ENCODE data around the gene ATXN1.

Gene ATXN1

DNA sequence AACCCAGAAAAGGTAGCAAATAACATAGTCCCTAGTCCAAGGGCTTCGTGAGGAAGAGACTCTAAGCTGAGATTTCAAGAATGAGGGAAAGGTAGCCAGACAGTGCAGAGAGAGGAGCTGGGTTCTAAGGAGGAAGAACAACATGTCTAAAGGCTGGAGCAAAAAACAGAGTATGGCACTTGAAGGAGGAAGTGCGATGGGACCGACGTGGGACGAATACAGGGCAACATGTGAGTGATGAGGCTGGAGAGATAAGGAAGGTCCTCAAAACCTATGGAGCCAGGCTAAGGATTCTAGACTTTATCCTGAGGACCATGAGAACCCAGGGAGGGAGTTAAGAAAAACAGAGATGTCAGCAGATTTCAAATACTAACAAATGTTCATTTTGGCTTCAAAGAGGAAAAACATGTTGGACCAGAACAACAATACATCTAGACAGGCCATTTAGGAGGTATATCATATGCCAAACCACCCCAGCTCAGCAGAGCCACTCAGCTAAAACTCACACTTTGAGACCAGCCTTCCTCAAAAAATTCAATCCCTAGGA lies 17.5 kb downstream of the ATXN1 start:
- DNase-seq (ENCODE audit: low read depth): no peak

DNA sequence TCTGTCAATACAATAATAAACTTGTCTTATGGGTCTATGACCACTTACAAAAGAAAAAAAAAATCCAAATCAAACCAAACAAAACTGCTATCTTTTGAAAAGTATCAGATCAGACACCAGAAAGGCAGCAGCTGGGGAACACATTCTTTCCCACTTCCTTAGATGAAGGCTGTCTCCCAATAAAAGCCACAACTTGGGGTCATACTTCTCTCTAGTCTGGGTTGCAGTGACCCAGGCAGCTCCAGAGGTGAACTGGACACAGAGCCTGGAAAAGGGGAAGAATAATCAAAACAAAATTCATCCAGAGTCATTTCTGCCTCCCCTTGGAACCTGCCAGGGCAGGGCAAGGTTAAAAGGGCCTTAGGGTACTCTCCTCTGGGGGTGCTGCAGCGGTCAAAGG lies 19.1 kb downstream of the ATXN1 start:
- no peak for DNase-seq (ENCODE audit: low read depth)

DNA sequence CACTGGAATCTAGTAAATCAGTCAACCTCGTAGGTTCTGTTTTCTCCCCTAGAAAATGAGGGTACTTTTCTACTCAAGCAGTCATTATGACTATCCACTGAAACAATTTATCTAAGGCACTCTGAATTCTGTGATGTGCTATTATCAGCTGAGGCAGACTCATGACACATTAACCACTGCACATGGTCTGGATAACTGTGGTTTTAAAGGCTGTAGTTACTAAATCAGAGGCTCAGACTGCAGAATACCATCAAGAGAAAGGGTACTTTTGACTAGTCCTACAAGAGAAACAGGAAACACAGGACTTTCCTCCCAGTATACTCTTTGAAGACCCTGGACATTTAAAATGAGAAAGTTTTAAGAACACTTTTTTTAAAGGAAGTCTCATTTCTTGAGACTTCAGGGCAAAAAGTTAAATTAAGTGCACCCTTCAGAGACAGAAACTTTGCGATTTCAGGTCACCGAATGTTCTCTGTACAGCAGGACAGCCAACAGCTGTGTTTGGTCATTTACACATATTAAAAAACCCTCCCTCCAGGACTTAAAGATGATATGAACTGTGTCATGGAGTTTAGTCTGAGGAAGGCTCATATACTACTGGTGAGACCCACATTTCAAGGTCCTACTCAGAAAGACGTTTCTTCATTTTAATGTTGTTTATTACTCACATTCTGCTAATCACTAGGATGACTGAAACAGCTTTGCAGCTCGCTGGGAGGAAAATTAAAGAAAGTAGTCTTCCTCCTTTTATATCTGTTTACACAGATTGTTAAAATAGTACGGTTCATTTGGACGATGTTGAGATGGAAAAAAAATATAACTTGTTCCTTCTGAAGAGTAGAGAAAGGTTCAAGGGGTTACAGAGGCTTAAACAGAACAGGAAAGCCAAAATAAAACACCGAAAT lies 19.9 kb downstream of the ATXN1 start:
- peak; percentile 99 for DNase-seq (ENCODE audit: low read depth)

DNA sequence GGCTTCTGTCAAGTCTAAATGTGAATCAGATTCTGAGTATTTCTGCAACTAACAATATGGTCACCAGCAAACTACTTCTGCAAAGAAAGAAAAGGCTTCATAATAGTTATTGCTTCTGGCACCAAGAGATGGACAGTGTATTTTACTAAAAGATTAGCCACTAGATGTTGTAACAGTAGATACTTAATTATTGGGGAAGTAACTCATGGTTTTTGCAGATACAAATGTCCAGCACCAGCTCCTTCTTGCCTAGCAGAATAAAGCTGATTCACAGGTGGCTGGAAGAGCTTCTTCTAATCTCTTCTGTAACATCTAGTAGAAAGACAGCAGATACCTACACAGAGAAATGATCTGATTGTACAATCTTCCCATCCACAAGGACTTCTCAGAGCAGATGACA lies 21.2 kb downstream of the ATXN1 start:
- DNase-seq (ENCODE audit: low read depth): no peak

DNA sequence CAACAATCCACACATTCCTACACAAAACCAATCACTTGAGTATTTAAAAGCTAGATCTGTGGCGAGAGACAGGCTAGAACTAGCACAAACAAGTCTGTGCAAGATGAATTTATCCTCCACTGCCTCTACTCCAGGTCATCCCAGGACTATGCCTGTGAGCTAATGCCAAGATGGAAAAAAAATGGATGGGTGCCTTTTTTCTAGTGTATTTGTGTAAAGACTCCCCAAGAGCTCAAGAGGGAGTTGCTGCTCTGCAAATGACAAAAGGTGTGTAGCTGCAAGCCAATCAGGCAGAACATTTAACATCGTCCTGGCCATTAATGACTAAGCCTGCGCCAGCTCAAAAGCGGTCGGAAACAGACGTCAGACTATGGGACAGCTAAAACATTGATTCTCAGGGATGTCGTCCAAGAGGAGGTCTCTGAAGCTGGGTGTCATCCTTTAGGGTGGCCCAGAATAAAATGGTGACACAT lies 21.9 kb downstream of the ATXN1 start:
- DNase-seq (ENCODE audit: low read depth): peak; percentile 56

DNA sequence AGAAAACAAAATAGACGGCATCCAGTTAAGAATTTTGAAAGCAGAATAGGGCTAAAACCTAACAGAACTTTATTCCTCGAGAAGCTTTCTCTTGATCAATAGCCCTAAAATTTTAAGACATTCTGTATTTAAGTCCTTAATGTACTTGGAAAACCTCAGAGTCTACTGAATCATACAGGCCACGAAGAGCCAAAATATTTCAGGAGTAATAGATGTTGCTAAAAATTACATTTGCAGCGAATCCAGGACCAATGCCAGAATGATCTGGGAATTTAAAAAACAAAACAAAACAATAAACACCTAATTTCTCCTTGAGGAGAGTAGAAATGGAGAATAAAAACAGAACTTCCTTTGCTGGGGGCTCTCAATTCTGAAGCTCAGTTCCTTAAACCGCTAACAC lies 23.3 kb downstream of the ATXN1 start:
- no peak for DNase-seq (ENCODE audit: low read depth)

DNA sequence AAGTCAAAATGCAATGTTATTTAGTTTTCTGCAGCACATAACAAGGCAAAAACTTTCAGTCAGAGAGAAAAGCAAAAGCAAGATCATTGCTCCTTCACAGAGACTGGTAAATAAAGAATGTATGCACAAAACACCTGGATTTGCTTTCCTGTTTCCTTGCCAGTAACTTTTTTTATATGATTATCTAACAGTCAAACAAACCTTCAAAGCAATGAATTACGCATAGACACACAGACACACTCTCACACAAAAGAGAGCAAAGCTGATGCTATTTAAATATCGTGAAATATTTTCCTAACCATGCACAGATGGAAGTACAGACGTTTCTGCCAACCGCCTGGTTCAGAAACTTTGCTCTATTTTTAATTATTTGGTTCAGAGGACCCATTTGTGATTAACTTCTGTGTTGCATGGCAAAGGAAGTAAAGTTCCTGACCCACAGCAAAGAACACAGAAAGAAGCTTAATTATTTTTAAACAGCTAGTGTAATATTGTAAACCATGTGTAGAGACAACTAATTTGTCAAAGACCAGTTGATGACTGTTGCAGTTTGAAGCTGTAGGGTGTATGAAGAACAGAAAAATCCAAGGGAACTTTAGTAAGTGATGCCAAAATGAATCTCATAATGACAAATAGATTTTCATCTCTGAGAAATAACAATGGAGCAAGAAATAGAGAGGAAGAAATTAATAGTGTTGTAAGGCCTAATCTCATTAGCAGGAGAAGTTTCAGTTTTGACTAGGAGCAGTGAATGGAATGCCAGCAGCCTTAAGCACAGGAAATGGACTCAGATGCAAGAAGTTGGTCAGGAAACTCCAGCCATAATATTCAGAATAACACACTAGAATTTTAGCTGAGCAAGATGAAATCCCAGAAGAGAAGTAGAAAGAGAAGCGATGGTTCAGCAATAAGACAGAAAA lies 24.1 kb downstream of the ATXN1 start:
- peak; percentile 79 for DNase-seq (ENCODE audit: low read depth)

DNA sequence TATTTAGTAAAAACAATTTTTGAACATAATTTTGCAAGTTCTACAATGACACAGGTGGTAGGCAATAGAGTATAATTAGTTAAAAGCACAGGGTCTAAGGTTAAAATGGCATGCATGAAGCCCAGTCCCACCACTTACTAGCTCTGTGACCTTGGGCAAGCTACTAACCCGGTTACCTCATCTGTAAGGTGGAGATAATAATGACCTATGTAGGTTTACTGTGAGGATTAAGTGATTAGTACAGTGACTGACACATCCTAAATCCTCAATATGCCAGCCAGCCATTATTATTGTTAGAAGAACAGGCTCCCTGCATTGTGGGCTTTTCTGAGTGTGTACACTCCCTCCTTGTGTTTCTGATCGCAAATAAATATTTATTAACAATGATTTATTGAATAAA lies 26.2 kb downstream of the ATXN1 start:
- DNase-seq (ENCODE audit: low read depth): no peak

DNA sequence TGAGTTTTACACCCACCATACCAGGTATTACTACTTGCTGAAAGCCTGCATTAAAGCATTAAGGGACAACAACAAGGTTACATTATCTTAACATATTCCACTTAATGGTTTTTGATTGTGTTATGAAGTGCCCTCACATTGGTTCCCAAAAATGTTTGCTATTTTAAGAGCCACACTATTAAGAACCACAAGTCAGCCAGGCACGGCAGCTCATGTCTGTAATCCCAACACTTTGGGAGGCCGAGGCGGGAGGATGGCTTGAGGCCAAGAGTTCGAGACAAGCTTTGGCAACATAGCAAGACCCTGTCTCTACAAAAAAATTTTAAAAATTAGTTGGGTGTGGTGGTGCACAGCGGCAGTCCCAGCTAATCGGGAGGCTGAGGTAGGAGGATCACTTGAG lies 28.2 kb downstream of the ATXN1 start:
- no peak for DNase-seq (ENCODE audit: low read depth)

DNA sequence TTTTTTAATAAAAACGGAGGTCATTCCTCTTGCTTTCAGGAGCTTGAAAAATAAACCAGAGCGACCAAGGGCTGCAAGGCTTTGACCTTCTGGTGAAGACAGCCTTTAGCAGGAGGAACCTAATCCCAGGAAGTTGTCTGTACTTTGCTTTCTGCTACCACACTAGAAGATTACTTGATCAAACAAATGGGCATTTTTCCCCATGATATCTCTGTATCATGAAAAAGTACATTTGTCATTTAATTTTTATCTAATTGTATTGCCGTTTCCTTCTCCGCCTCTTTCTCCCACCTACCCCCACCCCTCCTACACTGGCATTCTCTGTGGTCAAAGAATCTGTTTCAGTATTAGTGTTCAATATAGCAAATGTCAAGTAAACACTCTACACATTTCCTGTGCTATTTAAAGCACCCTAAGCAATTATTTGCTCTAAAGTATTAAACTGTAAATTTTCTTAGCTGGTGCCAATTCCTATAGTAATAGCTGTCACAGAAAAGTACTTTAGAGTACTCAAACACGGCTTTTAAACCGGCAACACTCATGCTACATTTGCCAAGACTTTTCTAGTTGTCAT lies 29.7 kb downstream of the ATXN1 start:
- DNase-seq (ENCODE audit: low read depth): no peak

DNA sequence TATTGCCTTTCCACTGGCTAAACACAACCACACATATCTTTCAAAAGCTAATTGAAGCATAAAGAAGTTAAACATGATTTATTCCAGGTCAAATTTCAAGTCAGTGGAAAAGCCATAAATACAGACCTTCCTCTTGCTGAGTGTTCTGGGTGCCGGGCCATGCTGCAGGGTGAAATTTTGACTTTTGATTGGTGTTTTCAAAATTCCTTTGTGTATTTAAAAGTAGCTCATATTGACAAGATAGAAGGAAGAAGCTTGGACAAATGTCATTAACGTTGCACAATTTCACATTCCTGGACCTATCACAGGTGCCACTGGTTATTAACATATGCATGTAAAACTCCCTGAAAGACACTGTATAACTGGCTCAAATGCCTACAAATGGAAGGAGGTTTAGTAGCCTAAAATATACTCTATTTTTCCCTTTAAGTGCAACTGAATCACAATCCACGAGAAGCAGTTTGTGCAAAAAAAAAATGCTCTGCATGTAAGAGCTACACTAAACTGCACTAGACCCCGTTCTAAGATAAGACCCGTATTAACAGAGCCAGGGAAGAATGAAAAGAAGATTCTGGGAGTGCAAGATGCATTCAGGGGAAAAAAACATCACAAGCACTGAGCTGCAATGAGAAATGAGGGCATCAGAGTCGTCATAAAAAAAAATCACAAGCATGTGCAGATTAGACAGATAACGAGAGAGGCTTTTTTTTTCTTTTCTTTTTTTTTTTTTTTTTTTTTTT lies 30.4 kb downstream of the ATXN1 start:
- no peak for DNase-seq (ENCODE audit: low read depth)

DNA sequence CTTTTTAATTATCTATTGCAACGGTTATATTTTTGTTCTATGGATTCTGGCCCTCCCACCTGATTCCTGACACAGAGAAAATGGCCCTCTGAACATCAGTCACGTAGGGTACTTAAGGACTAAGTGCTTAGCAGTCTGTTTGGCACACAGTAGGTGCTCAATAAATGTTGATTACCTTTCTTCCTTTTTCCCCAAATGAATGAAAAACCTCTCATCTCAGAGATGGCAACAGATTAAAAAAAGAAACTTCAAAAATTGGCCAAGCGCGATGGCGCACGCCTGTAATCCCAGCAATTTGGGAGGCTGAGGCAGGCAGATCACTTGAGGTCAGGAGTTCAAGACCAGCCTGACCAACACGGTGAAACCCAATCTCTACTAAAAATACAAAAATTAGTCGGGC lies 31.5 kb downstream of the ATXN1 start:
- DNase-seq (ENCODE audit: low read depth): no peak

DNA sequence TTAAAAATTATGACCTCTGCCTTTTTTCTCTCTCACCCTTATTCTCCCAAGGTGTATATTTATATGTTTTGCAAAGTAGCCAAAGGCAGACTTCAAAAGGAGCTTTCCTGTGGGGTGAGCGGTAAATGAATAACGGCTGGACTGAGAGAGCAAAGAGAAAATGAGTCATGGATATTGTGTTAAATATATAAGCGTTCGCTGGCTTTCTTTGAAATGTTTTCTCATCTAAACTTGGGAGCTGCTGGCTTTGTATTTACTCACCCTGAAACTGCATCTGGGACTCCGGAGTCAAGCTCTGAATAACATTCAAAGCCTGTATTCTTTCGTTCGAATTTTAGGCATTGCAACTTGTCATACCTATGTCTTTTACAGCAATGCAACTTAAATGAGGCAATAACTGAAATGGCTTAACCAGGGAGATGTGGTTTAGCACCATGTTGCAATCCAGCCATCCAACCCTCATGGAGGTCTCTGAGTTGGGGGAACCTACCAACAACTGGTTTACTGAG lies 32.0 kb downstream of the ATXN1 start:
- peak; percentile 82 for DNase-seq (ENCODE audit: low read depth)

DNA sequence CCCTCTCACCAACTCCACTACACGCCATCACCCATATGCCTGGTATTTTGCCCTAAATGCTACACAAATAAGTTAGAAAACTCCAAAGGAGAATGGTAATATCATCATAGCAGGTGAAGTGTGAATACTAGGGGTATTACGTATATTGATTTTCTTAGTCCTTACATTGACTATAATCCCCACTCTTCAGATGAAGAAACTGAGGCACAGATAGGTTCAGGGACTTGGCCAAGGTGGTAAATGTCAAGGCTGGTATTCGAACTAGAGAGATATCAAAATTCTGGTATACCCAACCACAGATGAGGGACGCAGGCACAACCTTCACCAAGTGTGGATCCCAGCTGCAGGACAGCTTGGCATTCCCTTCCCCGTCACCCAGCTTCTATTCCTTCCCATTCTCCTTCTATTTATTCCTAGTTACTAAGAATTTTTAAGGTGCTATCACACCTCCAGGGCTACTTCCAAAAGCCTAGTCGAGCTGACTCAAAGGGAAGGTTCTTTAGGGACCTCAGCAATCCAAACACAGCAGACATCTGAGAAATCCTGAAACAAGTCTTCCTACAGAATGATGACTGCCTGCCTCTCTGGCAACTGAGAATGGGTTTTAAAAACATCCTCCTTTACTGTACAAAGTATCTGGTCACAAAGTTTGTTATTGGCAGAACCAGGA lies 32.6 kb downstream of the ATXN1 start:
- DNase-seq (ENCODE audit: low read depth): no peak

DNA sequence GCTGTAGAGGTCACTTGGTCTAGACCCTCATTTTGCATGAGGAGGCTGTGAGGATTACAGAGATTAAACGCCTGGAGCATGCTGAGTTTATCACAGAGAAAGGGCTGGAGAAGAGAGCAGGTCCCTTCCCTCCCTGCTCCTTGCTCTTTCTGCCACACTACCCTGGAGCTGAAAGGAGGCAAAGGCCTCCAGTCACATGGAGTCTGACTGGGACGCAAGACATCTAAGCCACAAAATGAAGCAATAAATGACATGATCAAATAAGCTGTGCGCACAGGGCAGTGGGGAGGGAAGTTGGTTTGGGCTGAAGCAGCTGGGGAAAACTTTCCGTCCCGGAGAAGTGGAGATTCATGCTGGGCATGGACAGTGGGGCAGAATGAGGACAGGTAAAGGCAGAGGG lies 33.3 kb downstream of the ATXN1 start:
- DNase-seq (ENCODE audit: low read depth): no peak

DNA sequence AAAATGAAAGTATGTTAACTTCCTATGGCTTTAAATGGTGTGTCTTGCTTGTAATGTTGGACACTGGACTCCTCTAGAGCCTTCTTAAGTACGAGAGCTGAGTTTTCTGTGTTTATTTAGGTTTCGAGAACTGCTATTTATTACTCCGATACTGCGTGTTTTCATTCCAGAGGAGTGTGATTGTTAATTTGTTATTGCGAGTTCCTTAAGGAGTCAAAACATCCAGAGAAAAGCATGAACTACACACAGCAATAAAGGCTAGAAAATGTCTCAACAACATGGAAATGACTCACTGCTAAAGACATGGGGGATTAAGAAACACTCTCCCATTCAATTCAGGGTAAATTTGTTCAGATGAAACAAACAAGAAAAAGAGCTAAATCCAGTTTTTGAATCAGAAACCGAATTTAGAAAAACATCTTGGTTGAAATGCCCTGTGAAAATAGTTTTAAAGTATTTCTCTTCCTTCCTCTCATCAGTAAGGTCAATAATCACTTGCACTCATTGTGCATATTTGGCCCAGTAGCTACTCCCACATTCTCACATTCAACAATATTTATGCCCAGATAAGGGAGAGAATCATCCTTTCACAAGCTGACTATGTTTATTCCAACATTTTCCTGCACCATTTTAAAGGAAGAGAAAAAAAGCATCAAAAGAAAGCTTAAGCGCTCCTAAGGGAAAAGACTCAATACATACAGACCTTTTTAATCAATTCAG lies 36.0 kb downstream of the ATXN1 start:
- peak; percentile 92 for DNase-seq (ENCODE audit: low read depth)

DNA sequence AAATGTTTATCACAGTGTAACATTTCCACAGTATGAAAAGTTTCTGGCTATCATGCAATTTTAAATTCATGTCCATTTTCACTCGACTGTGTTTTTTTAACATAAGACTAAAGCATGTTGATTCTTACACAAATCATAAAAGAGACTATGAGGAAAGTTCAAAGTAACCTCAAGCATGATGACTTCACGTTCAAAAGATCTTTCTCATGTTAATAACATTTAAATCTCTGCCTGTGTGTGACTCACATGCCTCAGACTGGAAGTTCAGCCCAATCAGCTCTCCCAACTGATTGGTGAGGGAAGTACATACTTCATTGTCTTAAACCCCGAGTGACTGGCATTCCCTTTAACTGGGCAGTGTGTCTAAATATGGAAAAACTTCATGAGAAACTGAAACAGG lies 37.4 kb downstream of the ATXN1 start:
- peak; percentile 99 for DNase-seq (ENCODE audit: low read depth)

DNA sequence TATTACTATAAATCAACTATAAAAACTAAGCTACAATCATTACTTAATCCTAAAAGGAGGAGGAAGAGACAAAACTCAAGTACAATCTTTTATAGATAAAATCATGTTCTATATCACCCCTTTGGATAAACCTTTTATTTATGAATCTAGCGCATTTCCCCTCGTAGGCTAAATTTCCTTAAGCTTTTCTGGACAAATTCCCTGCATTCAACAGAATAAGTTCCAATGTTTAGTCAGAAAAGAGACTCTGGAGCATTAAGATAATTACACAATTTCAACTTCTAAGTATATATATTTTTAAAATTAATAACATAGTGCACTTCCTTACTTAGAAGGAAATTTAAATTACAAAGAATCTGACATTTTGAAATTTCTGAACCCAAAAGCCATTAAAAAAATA lies 37.9 kb downstream of the ATXN1 start:
- DNase-seq (ENCODE audit: low read depth): no peak

DNA sequence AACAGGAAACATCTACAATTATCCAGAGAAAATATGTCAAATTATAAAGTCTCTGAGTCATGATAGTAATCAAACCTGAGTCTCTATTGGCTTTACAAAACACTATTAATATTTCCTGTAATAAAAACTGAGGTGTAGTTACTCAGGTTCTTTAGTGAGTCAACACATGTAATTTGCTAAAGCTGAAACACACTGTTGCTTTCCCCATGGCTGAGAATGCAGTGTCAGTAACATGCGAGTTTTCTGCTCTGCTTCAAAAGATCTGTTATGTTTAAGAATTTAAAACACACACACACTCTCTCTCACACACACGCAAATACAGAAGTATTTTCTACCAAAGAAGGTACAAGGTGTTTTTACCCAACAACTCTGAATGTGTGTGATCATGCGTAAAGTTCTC lies 38.6 kb downstream of the ATXN1 start:
- no peak for DNase-seq (ENCODE audit: low read depth)

DNA sequence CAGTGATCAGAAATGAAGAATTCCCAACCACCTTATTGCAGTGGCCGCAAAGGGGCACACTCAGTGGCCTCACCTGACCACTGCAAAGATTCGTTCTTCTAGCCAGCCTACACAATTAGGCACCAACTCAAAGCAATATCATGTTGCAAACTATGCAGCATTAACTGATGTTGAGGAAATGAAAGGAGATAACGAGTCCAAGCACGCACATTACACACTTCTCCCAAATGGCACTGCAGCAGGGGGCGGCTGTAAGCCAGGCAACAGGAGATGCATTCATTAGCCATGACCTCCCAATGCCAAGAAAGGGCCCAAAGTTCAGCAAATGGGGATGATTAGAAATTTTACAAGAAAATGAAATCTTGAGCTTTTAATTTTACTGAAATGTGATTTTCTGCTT lies 39.3 kb downstream of the ATXN1 start:
- no peak for DNase-seq (ENCODE audit: low read depth)

Data from iris pigment epithelial cell (primary cell).